GM18507 (cell line): ENCODE results near the gene PCK1.

ENCODE experiments used
- DNase-seq: peaks from one replicate; pipeline ENCODE4 v3.0.0; 2011; ENCODE audit warnings: low read depth; ENCODE audit not compliant: insufficient read length; ENCODE audit errors: extremely low spot score
- FAIRE-seq: peaks from 2 replicates; lab custom pipeline; 2011; peaks lifted over from hg19 to GRCh38; lab: Jason Lieb, UNC

The PCK1 gene

GRCh38 chr20:57535297-57535696, 25.6 kb upstream of the PCK1 start:
- DNase-seq (no peak), FAIRE-seq (no peak)

- DNase-seq: no peak
- FAIRE-seq: no peak
Measured at GRCh38 chr20:57536120-57536708, 24.7 kb upstream of the PCK1 start.

DNA sequence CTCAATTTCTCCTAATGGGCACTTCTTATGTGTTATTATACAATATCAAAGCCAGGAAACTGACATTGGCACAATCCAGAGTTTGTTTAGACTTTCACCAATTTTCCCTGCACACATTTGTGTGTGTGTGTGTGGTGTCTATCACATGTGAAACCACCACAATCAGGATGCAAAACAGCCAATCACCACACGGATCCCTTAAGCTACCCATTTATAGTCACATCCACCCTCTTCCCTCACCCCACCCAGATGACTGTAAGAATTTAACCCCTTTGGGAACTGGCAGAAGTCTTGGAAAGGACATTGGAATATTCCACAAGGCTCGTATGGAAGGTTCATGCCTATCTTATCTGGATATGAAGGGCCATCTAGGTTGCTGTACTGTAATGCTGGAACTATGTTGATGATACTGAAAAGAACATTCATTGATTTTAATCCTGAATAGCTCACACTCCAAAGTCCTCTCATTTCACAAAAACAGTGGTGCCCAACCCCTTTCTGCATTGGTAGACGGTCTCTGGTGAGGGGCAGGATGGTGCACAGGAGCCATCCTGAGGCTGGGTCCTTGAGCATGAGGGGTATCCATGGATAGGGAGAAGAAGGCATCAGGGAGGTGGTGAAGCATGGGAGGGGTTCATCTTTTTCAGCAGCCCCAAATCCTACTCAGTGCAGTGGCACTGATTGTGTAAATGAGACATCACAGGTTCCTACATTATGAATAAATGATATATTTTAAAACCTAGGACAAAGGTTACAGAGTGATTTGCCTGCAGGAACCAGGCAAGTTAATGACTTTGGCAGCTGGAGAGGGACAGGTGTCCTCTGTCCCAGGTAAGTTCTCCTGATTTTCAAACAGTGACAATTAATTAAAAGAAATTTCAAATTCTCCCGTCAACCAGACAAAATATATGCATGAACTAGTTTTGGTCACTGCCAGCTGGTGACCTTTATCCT, 23.9 kb upstream of the PCK1 start:
- no peak for DNase-seq
- FAIRE-seq: no peak

DNA sequence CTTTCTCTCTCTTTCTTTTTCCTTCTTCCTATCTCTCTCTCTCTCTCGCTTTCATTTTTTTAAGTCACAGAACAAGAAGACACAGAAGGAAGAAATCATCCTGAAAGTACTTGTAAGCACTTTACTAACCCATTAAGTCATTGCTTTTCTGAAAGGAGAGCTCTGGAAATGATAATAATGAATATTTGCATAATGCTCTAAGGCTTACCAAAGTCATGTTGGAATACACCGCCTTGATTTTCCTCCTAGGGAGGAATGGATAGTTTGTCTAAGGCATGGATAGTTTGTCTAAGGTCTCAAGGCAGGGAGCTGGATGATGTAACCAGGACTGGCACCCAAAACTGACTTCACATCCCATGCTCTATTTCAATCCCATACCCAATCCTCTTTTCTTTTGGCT, 23.1 kb upstream of the PCK1 start:
- FAIRE-seq (no peak), DNase-seq (no peak)

GRCh38 chr20:57539889-57540288, 21.0 kb upstream of the PCK1 start:
- DNase-seq: no peak
- FAIRE-seq: no peak

DNA sequence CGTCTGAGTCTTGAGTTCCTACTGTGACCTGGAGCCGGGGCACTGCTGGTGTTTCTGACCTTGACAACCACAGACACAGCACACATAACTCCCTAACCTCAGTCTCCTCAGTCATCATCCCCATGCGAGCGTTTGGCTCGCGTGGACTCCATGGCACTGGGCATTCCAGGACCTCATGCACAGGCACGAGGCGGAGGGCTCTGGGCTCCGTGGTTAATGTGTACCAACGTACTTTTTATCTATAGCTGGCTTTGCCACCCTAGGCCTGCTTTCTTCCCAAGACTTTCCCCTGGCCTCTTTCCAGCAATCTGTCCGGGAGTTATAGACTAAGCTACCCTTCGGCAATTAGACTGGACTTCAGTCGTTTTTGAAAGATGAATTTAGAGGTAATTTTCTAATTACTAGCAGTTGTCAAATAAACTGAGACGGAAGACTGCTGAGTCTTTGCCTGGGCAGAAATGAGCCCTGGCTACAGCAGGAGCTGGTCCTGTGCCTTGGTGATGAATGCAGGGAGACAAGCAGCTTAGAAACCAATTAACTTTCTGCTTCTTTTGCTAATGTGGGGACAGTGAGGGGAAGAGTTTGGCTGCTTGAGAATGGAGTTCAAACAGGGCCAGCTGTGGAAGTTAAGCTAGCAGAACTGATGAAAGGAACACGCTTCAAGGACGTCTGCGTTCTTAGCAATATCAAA, 19.9 kb upstream of the PCK1 start:
- DNase-seq: no peak
- FAIRE-seq: no peak

GRCh38 chr20:57543754-57544153, 17.2 kb upstream of the PCK1 start:
- no peak for FAIRE-seq
- DNase-seq: no peak

GRCh38 chr20:57544838-57545564, 15.9 kb upstream of the PCK1 start:
- DNase-seq (no peak), FAIRE-seq (no peak)

DNA sequence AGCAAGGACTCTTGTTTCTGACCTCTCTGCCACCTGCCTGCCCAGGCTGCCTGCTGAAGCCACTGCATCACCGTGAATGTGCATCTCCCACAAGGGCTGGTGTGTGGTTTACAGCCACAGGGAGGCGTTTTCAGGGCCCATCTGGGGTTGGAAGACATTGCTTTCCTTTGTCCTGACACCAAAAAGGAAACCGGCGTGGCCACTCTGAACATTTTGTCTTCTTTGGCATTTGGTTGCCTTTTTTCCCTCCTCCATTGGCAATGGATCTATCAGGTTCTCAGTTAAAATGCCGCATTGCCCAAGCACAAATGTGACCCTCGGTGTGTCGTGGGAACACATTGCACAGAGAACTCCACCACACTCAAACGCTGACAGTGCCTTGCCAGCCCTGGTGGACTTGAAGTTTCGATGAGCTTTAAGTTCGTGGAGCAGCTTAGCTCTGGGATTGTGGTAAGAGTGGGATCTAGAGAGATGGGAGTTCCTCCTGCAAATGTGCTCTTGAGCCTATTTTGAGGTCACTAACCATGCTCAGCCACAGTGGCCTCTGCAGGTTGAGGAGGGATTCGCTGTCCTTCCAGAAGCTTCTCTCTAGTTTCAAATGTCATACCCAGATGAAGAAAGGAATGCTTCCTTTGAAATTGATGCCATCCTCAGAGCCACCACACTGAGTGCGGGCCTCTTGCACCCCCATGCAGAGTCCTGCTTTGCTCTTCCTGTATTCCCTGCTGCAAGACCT, 14.8 kb upstream of the PCK1 start:
- DNase-seq: no peak
- no peak for FAIRE-seq

- no peak for DNase-seq
- no peak for FAIRE-seq
Measured at GRCh38 chr20:57546956-57547649, 13.8 kb upstream of the PCK1 start.

DNA sequence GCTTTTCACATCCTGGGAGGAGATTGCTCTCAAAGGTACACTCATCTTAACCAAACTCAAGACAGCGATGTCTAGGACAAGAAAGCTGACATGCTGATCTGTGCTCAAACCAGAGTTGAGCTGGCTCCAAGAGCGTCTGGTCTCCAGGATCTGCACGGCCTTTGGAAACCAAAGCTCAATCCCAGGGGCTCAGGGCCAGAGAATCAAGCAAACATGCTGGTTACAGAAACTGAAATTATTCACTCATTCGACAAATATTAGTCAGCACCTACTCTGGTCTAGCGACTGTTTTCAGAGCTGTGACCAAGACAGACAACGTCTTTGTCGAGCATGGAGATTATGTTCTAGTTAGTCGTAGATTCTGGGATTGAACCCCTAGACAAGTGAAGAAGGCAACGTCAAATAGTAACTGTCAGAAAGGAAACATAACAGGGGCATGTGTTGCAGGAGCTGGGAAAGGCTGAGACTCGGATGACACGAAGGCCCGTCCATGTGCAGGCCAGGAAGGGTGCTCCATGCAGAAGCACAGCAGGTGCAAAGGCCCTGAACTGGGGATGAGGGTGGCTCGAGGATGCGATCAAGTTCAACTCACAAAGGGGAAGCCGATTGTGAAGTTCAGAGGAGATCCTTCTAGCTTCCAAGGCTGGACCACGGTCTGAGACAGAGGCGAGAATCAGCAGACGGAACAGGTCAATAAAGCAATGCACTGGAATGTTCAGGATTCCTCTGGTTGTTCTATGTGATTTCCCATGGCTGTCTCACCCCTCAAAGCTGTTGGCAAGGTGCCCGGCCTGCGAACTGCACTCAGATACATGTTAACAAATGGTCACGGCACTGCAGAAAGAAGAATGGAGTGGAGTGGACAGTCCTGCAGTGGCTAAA, 12.5 kb upstream of the PCK1 start:
- no peak for FAIRE-seq
- DNase-seq: no peak

- no peak for DNase-seq
- no peak for FAIRE-seq
Measured at GRCh38 chr20:57552471-57552870, 8.4 kb upstream of the PCK1 start.

- FAIRE-seq (no peak), DNase-seq (no peak)
Measured at GRCh38 chr20:57553376-57554018, 7.4 kb upstream of the PCK1 start.

DNA sequence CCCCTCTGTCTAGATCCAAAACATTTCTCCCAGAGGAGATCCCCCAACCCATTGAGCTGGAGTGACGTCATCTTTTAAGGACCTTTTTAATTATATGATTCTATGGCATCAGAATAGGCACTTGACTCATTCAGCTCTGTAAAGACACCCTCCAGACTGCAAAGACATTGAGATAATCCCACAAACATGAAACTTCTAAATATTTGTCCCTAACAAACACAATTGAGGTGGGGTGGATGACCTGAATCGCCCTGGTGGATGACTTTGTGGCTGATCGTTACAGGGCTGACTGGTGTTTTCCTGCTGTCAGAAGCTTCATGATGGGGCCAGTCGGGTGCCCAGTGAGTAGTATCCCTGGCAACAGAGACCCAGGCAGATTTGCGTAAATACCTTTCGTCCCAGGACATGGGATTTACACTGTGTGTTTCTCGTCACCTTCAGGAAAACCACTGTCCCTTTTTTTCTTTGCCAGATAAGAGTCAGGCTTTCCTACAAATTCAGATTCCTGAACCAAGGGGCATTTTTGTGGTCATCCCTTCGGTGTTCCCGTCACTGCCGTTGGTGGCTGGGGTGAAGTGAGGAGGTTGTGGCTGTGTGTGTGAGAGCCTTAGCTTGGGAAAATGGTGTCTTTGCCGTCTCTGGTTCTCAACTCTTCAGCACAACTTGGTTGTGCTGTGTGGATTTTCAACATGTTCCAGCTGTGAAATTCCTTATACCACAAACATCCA, 5.3 kb upstream of the PCK1 start:
- DNase-seq: no peak
- FAIRE-seq: no peak

GRCh38 chr20:57556980-57557274, 4.0 kb upstream of the PCK1 start:
- DNase-seq (no peak), FAIRE-seq (no peak)

DNA sequence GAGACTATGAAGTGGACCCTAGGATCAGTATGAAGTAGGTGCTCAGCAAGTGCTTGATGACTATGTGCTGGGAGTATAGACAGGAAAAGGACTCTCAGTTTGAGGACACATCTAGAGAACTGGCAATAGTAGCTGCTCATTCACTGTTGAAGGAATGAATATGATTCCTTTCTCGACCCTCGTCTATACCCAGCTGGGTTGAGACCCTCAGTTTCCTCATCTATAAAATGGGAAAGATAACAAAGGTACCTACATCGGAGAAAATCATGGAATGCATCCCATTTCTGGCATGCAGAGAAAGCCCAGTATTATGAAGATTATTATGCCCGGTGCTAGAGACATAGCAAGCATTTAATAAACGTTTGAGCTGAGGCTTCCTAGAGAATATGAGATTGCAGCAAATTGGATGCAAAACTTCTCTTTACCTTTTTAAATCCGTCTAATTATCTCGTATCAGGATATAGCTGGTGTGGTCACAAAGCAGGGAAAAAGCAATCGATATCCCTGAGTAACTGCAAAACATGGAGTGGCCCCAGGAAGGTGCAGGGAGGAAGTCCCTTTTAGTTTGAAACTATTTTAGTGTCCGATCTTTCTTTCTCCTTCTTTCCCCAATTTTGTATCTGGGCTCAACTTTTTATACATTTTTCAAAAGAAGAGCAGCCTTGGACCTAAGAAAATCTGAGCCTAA, 2.8 kb upstream of the PCK1 start:
- FAIRE-seq: no peak
- no peak for DNase-seq
